Type B pancreatic cell (in vitro differentiated cells): ENCODE data around the gene ARL3. TPM values are rescaled to one million over a fixed set of nuclear protein-coding genes. Genes with fewer than 3 reads are reported as not detected.

Source experiments
- DNase-seq: peaks from one replicate; pipeline ENCODE4 v3.0.0; 2021; ENCODE audit warnings: mixed read lengths; ENCODE audit not compliant: unreplicated experiment; ENCODE audit errors: extremely low spot score
- H3K27ac Mint-ChIP-seq: 2 replicates; pipeline ENCODE4 v1.8.0; 2021; ENCODE audit warnings: mild to moderate bottlenecking, mixed read lengths
- H3K27me3 Mint-ChIP-seq: 2 replicates; pipeline ENCODE4 v1.8.0; 2021; ENCODE audit warnings: mixed read lengths
- H3K36me3 Mint-ChIP-seq: 2 replicates; pipeline ENCODE4 v1.8.0; 2021; ENCODE audit warnings: mixed read lengths
- H3K4me1 Mint-ChIP-seq: one replicate; pipeline ENCODE4 v1.8.0; 2021; ENCODE audit warnings: mixed read lengths; ENCODE audit not compliant: unreplicated experiment
- H3K4me3 Mint-ChIP-seq: 2 replicates; pipeline ENCODE4 v1.8.0; 2021; ENCODE audit warnings: mild to moderate bottlenecking, mixed read lengths
- H3K9me3 Mint-ChIP-seq: 2 replicates; pipeline ENCODE4 v1.8.0; 2021; ENCODE audit warnings: mixed read lengths
- total RNA-seq: library from RNA; stranded (reverse); gene quantifications from 2 replicates; pipeline ENCODE4 v1.2.1, GENCODE V29; 2021; ENCODE audit warnings: low replicate concordance
- TF ChIP-seq, protein P1 (sequence below): fragments of 200-600 bp; sonication (generic); conservative IDR thresholded peaks from 2 replicates; pipeline ENCODE4 v1.5.0; 2021; ENCODE audit warnings: antibody characterized with exemption, mild to moderate bottlenecking

Gene ARL3
- total RNA-seq, 1 donor from 2014 or later: 15.8 TPM

DNA sequence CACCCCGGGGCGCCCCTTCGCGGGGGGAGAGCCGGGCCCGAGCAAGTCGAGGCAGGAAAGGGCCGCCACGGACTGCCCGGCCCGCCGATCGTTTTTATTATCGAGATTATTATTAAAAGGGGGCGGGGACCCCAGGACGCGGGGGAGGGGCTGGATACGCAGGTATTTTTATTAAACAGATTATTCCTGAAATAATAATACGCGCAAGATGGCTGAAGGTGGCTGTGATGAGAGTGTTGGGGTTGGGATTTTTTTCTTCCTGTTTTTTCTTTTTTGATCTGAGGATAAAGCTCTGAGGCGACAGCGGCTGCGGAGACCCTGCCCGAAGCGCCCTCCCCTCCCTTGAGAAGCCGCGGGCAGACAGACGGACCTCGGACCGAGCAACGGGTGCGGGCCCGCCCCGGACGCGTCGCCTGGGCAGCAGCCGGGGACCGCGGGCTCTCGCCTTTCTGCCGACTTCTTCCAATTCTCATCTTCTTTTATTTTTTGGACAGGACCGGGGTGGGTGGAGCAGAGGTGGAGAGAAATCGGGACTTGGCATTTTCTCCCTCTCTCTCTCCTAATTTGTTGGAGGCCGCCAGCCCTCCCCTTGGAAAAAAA is 71.4 kb downstream of the ARL3 start:
- H3K36me3 Mint-ChIP-seq: no peaks in the 10 kb centered on the region
- H3K27me3 Mint-ChIP-seq: no peaks in the 10 kb centered on the region
- no peaks in the 10 kb centered on the region for H3K9me3 Mint-ChIP-seq
- peak overlapping the region; percentile 96 for H3K27ac Mint-ChIP-seq
- peak overlapping the region; percentile 96 for H3K4me3 Mint-ChIP-seq
- TF ChIP-seq, protein P1, sequence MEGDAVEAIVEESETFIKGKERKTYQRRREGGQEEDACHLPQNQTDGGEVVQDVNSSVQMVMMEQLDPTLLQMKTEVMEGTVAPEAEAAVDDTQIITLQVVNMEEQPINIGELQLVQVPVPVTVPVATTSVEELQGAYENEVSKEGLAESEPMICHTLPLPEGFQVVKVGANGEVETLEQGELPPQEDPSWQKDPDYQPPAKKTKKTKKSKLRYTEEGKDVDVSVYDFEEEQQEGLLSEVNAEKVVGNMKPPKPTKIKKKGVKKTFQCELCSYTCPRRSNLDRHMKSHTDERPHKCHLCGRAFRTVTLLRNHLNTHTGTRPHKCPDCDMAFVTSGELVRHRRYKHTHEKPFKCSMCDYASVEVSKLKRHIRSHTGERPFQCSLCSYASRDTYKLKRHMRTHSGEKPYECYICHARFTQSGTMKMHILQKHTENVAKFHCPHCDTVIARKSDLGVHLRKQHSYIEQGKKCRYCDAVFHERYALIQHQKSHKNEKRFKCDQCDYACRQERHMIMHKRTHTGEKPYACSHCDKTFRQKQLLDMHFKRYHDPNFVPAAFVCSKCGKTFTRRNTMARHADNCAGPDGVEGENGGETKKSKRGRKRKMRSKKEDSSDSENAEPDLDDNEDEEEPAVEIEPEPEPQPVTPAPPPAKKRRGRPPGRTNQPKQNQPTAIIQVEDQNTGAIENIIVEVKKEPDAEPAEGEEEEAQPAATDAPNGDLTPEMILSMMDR: no peak
- no peak for DNase-seq
- peaks cover 24% of the 10 kb centered on the region for H3K4me1 Mint-ChIP-seq

DNA sequence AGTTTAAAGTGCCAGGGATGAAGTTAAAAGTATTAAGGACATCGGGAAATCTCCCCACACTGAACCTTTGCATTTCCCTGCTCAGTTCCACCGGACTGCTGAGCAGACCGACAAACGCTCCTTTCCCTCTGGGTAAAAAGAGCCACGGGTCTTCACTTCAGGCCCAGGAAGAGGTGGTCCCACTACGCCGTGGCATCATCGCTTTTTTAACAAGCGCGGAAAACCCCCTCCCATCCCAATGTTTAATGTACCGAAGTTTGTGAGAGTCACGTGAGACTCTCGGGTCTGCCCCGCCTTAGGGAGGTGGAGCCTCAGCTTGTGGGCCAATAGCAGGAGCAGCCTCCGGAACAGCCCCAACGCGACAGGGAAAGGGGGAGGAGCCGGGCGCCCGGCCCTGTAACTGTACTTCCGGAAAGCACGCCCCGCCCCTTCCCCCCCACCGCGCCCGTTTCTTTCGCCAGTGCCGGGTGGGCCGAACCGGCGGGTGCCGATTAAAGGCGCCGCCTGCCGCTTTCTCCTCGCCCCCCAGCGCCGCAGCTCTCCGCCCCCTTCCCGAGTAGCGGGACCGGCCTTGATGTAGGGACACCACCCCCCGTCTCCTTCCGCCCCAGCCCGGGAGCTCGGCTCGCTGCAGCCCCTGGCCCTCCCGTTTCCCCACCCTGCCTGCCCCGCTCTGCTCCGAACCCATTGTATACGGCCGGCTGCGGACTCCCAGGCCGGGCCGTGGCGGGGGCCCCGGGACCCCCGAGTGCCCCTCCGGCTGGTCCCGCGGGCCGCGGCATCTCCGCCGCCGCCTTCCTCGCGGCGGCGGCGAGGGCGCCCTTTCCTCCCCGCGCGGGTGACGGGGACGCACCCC is 72.1 kb downstream of the ARL3 start:
- Mint-ChIP-seq H3K9me3 (no peaks in the 10 kb centered on the region), H3K27ac (peak overlapping the region; percentile 96), H3K4me3 (peak overlapping the region; percentile 94), H3K27me3 (no peaks in the 10 kb centered on the region), H3K4me1 (peaks cover 24% of the 10 kb centered on the region), H3K36me3 (no peaks in the 10 kb centered on the region)
- peak; percentile 95 for DNase-seq
- TF ChIP-seq, protein P1: no peak

DNA sequence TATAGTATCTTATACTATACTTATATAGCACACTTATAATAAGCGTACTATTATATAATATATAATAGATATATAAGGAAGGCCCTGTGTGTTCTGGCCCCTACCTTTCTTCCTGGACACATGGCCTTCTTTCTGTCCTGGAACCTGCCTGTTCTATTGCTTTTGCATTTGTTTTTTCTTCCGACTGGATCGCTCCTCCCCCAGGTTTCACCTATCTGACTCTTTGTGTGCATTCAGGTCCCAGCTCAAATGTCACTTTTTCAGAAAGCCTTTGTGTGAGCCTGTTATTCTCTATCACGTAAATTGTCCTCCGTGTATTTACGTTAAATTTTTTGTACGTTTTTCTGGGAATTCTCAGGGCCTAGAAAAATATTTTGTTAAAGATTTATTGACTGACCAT is 72.8 kb downstream of the ARL3 start:
- no peaks in the 10 kb centered on the region for H3K9me3 Mint-ChIP-seq
- H3K36me3 Mint-ChIP-seq: no peaks in the 10 kb centered on the region
- DNase-seq: no peak
- peak overlapping the region; percentile 94 for H3K4me3 Mint-ChIP-seq
- peaks cover 17% of the 10 kb centered on the region for H3K4me1 Mint-ChIP-seq
- TF ChIP-seq, protein P1: no peak
- H3K27me3 Mint-ChIP-seq: no peaks in the 10 kb centered on the region
- H3K27ac Mint-ChIP-seq: peak overlapping the region; percentile 96

DNA sequence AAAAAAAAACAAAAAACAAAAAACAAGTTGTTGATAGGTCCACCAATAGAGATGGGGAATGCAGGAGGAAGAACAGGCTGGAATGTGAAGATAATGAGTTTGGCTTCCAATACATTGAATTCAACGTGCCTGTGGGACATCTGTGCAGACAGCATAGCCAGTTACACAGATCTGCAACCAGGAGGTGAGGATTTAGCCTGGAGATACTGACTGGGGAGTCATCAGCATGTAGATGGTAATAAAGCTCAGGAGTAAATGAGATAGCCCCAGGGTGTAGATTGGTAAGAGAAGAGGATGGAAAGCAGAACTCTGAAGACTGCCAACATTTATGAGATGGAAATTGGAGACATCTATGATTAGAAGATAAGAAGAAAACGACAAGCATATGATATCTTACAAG is 74.7 kb downstream of the ARL3 start:
- no peaks in the 10 kb centered on the region for H3K27me3 Mint-ChIP-seq
- DNase-seq: no peak
- peaks cover 23% of the 10 kb centered on the region for H3K4me1 Mint-ChIP-seq
- TF ChIP-seq, protein P1: no peak
- H3K36me3 Mint-ChIP-seq: no peaks in the 10 kb centered on the region
- H3K9me3 Mint-ChIP-seq: no peaks in the 10 kb centered on the region
- H3K27ac Mint-ChIP-seq: peak overlapping the region; percentile 37
- peak overlapping the region; percentile 12 for H3K4me3 Mint-ChIP-seq

DNA sequence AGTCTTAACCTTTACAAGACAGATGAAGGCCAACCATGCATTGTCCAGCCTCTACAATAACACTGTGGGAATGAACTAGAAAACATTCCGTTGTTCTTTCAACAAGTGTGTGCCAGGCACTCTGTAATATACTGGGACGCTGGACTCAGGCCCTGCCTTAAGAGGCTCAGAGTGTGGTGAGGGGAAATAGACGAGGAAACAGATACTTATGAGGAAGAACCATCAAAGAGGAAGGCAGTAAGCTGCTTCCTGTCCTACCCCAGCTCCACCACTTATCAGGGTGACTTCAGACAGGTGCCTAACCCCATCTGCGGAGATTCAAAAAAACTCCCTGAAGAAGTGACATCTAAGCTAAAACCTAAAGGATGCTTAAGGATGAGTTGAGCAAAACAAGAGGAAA is 78.8 kb downstream of the ARL3 start:
- peak overlapping the region; percentile 24 for H3K4me3 Mint-ChIP-seq
- DNase-seq: no peak
- H3K4me1 Mint-ChIP-seq: peaks cover 38% of the 10 kb centered on the region
- H3K9me3 Mint-ChIP-seq: no peaks in the 10 kb centered on the region
- TF ChIP-seq, protein P1: no peak
- H3K27me3 Mint-ChIP-seq: no peaks in the 10 kb centered on the region
- H3K36me3 Mint-ChIP-seq: no peaks in the 10 kb centered on the region
- peak overlapping the region; percentile 93 for H3K27ac Mint-ChIP-seq
